ENCODE results near the gene MB21D2.

GRCh38 chr3:192833177-192833890 is 84.3 kb downstream of the MB21D2 start:
- TF ChIP-seq, protein P1, sequence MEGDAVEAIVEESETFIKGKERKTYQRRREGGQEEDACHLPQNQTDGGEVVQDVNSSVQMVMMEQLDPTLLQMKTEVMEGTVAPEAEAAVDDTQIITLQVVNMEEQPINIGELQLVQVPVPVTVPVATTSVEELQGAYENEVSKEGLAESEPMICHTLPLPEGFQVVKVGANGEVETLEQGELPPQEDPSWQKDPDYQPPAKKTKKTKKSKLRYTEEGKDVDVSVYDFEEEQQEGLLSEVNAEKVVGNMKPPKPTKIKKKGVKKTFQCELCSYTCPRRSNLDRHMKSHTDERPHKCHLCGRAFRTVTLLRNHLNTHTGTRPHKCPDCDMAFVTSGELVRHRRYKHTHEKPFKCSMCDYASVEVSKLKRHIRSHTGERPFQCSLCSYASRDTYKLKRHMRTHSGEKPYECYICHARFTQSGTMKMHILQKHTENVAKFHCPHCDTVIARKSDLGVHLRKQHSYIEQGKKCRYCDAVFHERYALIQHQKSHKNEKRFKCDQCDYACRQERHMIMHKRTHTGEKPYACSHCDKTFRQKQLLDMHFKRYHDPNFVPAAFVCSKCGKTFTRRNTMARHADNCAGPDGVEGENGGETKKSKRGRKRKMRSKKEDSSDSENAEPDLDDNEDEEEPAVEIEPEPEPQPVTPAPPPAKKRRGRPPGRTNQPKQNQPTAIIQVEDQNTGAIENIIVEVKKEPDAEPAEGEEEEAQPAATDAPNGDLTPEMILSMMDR (IDR thresholded peaks at IDR 0.05 in 8 of 11, conservative IDR thresholded peaks at IDR 0.05 in 3 of 11): no peak
- no peak for TF ChIP-seq POLR2AphosphoS5 (IDR thresholded peaks at IDR 0.05)
